Uterus (tissue), 2 donors: ENCODE data around the gene LAMC3.

Experiments
- POLR2A ChIP-seq, 2 donors: fragments of 450-650 bp; IDR thresholded peaks; one replicate each; pipeline ENCODE4 v1.6.1; 2016; ENCODE audit warnings: antibody characterized with exemption in 2 of 2, mild to moderate bottlenecking in 1 of 2, moderate library complexity in 1 of 2
- TF ChIP-seq, protein P1 (sequence below), 4 experiments: fragments of 200-600 bp in 2 of 4; fragments of 450-650 bp in 2 of 4; sonication (generic) in 2 of 4; IDR thresholded peaks; one replicate each; pipeline ENCODE4 v1.5.1; 2016 to 2019; ENCODE audit warnings: antibody characterized with exemption in 4 of 4, mild to moderate bottlenecking in 2 of 4, moderate library complexity in 1 of 4

DNA sequence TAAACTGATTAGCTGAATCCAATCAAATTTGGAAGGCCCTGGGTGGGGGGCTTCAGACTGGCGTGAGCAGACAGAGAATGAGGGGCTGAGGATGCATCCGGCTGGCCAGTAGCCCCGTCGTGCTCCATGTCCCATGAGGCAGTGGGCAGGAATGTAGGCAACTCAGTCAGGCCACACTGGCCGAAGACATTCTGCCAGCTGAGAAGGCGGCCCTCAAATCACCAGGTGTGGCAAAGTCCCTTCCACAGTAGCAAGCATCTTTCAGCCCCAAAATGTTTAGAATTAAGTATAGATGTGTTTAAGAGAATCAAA lies 25.7 kb upstream of the LAMC3 start:
- TF ChIP-seq, protein P1, sequence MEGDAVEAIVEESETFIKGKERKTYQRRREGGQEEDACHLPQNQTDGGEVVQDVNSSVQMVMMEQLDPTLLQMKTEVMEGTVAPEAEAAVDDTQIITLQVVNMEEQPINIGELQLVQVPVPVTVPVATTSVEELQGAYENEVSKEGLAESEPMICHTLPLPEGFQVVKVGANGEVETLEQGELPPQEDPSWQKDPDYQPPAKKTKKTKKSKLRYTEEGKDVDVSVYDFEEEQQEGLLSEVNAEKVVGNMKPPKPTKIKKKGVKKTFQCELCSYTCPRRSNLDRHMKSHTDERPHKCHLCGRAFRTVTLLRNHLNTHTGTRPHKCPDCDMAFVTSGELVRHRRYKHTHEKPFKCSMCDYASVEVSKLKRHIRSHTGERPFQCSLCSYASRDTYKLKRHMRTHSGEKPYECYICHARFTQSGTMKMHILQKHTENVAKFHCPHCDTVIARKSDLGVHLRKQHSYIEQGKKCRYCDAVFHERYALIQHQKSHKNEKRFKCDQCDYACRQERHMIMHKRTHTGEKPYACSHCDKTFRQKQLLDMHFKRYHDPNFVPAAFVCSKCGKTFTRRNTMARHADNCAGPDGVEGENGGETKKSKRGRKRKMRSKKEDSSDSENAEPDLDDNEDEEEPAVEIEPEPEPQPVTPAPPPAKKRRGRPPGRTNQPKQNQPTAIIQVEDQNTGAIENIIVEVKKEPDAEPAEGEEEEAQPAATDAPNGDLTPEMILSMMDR (IDR thresholded peaks at IDR 0.05): no peak
- no peak for TF ChIP-seq POLR2A (IDR thresholded peaks at IDR 0.05)
